Measurements from ENCODE around the gene ADGRG3.

GRCh38 chr16:57645169-57645568 lies 22.9 kb upstream of the ADGRG3 start:
- TF ChIP-seq CTCF (IDR thresholded peaks at IDR 0.05; ENCODE audit: insufficient read depth, low read depth, low read length) (no peak), EZH2 (IDR thresholded peaks at IDR 0.05; ENCODE audit: insufficient read depth, low read length) (no peak)
